ENCODE results near the gene ZNF622. TPM values are rescaled to one million over a fixed set of nuclear protein-coding genes. Genes with fewer than 3 reads are reported as not detected.

Gene ZNF622, protein sequence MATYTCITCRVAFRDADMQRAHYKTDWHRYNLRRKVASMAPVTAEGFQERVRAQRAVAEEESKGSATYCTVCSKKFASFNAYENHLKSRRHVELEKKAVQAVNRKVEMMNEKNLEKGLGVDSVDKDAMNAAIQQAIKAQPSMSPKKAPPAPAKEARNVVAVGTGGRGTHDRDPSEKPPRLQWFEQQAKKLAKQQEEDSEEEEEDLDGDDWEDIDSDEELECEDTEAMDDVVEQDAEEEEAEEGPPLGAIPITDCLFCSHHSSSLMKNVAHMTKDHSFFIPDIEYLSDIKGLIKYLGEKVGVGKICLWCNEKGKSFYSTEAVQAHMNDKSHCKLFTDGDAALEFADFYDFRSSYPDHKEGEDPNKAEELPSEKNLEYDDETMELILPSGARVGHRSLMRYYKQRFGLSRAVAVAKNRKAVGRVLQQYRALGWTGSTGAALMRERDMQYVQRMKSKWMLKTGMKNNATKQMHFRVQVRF
- 10 to 100 TPM; 24.2 to 29.5 TPM for total RNA-seq
- polyA plus RNA-seq (ENCODE audit: insufficient read length in 6 of 6): 10 to 100 TPM; 19.7 to 21.8 (median 20.3) TPM
- long read RNA-seq, donor 1, transcript ZNF622-201 (6 exons, 1,699 nt): major isoform, 11 of 11 reads
- long read RNA-seq, donor 1, partial matches to known transcripts: 0 of 11 reads
- long read RNA-seq, donor 1, other reads (novel, unspliced or antisense): 0 of 11 reads
- long read RNA-seq, donor 2, transcript ZNF622-201 (6 exons, 1,699 nt): major isoform, 7 of 19 reads
- long read RNA-seq, donor 2, partial matches to known transcripts: 12 of 19 reads
- long read RNA-seq, donor 2, other reads (novel, unspliced or antisense): 0 of 19 reads
- long read RNA-seq, donor 3, transcript ZNF622-201 (6 exons, 1,699 nt): major isoform, 7 of 7 reads
- long read RNA-seq, donor 3, partial matches to known transcripts: 0 of 7 reads
- long read RNA-seq, donor 3, other reads (novel, unspliced or antisense): 0 of 7 reads
- long read RNA-seq, donor 4, transcript ZNF622-201 (6 exons, 1,699 nt): major isoform, 33 of 35 reads
- long read RNA-seq, donor 4, partial matches to known transcripts: 2 of 35 reads
- long read RNA-seq, donor 4, other reads (novel, unspliced or antisense): 0 of 35 reads
- long read RNA-seq, donor 5, transcript ZNF622-201 (6 exons, 1,699 nt): major isoform, 10 of 10 reads
- long read RNA-seq, donor 5, partial matches to known transcripts: 0 of 10 reads
- long read RNA-seq, donor 5, other reads (novel, unspliced or antisense): 0 of 10 reads
- long read RNA-seq, donor 6, transcript ZNF622-201 (6 exons, 1,699 nt): major isoform, 8 of 8 reads
- long read RNA-seq, donor 6, partial matches to known transcripts: 0 of 8 reads
- long read RNA-seq, donor 6, other reads (novel, unspliced or antisense): 0 of 8 reads
- long read RNA-seq, donor 7, transcript ZNF622-201 (6 exons, 1,699 nt): major isoform, 13 of 13 reads
- long read RNA-seq, donor 7, partial matches to known transcripts: 0 of 13 reads
- long read RNA-seq, donor 7, other reads (novel, unspliced or antisense): 0 of 13 reads
- long read RNA-seq, donor 8, transcript ZNF622-201 (6 exons, 1,699 nt): major isoform, 12 of 12 reads
- long read RNA-seq, donor 8, partial matches to known transcripts: 0 of 12 reads
- long read RNA-seq, donor 8, other reads (novel, unspliced or antisense): 0 of 12 reads
- long read RNA-seq, donor 9: 0 reads
- long read RNA-seq, donor 10, transcript ZNF622-201 (6 exons, 1,699 nt): major isoform, 51 of 53 reads
- long read RNA-seq, donor 10, partial matches to known transcripts: 0 of 53 reads
- long read RNA-seq, donor 10, other reads (novel, unspliced or antisense): 2 of 53 reads
- long read RNA-seq, donor 11, transcript ZNF622-201 (6 exons, 1,699 nt): major isoform, 6 of 6 reads
- long read RNA-seq, donor 11, partial matches to known transcripts: 0 of 6 reads
- long read RNA-seq, donor 11, other reads (novel, unspliced or antisense): 0 of 6 reads
- long read RNA-seq, donor 12, transcript ZNF622-201 (6 exons, 1,699 nt): major isoform, 5 of 13 reads
- long read RNA-seq, donor 12, partial matches to known transcripts: 8 of 13 reads
- long read RNA-seq, donor 12, other reads (novel, unspliced or antisense): 0 of 13 reads

DNA sequence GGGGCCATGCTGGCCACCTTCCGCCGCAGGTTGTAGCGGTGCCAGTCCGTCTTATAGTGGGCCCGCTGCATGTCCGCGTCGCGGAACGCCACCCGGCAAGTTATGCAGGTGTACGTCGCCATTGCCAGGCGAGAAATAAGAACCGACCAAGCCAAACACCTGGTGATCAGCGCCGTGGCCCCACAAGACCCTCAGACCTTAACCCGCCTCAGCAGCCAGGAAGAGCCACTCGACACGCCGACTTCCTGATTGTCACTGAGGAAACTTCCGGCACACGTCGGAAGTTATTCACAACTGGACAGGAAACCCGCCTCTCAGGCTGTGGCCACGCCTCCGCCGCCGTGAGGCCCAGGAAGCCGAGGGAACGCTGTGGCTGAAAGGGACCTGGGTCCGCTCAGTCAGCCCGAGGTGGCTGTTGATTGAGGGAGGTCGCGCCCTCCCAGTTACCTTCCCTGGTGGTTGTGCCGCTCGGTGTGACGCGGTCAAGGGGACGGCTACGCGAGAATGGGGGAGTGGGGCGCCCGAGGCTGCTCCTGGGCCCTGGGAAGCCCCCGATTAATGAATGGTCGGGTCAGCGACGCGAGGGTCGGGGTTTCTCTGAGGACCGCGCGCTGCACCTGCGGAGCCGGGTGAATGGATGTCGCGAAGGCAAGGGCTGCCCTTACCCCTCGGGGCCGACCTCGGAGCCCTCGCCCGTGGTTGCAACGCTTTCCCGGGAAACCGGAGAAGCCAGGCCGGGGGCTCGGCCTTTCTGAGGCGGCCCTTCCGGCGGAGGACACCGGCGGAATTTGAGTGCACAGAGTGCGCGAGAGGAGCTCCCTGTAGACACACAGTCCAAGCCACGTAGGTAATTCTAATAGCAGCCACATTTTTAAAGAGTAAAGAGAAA lies at the start of gene ZNF622:
Gene ZNF622, minus strand, starts transcription at position 257 of the 889 bp plus-strand sequence. Its CDS starts 135 bp downstream, at position 122.
- Histone ChIP-seq H3K27ac (peak within 1 kb of the TSS; percentile 81 to 86), H3K36me3 (peaks cover 0 to 30% of the 10 kb centered on the region in 2 donors), H3K4me1 (peaks cover 24 to 49% of the 10 kb centered on the region in 2 donors), H3K9me3 (no peaks in the 10 kb centered on the region), H3K27me3 (no peaks in the 10 kb centered on the region), H3K4me3 (peak within 1 kb of the TSS; percentile 69 to 78)
- TF ChIP-seq, protein P1, sequence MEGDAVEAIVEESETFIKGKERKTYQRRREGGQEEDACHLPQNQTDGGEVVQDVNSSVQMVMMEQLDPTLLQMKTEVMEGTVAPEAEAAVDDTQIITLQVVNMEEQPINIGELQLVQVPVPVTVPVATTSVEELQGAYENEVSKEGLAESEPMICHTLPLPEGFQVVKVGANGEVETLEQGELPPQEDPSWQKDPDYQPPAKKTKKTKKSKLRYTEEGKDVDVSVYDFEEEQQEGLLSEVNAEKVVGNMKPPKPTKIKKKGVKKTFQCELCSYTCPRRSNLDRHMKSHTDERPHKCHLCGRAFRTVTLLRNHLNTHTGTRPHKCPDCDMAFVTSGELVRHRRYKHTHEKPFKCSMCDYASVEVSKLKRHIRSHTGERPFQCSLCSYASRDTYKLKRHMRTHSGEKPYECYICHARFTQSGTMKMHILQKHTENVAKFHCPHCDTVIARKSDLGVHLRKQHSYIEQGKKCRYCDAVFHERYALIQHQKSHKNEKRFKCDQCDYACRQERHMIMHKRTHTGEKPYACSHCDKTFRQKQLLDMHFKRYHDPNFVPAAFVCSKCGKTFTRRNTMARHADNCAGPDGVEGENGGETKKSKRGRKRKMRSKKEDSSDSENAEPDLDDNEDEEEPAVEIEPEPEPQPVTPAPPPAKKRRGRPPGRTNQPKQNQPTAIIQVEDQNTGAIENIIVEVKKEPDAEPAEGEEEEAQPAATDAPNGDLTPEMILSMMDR (IDR thresholded peaks at IDR 0.05): no peak
- DNase-seq (peak; percentile 83 to 96 (median 93)), ATAC-seq (peak; percentile 97)
- intact Hi-C loops (cut with DNase I): no loop called here

DNA sequence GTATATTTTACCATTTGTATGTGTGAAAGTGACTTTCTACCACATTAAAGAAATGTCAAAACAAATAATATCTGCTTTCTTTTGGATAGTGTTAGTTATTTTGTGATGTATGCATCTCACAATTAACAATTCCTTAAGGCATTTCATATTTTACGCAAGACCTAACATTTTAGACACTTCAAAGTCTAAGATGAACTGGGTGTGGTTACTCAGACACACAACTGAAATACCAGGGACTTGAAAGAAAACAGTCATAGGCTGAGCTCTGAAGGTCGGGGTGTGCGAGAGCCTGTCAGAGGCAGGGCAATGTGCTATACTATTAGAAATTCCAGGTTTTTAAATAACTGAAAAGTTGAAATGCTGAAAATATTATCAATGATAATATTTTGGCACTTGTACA lies 44.5 kb upstream of the ZNF622 start:
- peaks cover 5 to 17% of the 10 kb centered on the region in 2 donors for H3K4me1 ChIP-seq
- no peak for ATAC-seq
- no peak overlapping the region for H3K27ac ChIP-seq
- H3K4me3 ChIP-seq: no peak overlapping the region
- intact Hi-C loops (cut with DNase I): no loop called here
- DNase-seq: no peak
- H3K36me3 ChIP-seq: no peaks in the 10 kb centered on the region
- H3K27me3 ChIP-seq: no peaks in the 10 kb centered on the region
- TF ChIP-seq, protein P1 (IDR thresholded peaks at IDR 0.05): no peak
- no peaks in the 10 kb centered on the region for H3K9me3 ChIP-seq

DNA sequence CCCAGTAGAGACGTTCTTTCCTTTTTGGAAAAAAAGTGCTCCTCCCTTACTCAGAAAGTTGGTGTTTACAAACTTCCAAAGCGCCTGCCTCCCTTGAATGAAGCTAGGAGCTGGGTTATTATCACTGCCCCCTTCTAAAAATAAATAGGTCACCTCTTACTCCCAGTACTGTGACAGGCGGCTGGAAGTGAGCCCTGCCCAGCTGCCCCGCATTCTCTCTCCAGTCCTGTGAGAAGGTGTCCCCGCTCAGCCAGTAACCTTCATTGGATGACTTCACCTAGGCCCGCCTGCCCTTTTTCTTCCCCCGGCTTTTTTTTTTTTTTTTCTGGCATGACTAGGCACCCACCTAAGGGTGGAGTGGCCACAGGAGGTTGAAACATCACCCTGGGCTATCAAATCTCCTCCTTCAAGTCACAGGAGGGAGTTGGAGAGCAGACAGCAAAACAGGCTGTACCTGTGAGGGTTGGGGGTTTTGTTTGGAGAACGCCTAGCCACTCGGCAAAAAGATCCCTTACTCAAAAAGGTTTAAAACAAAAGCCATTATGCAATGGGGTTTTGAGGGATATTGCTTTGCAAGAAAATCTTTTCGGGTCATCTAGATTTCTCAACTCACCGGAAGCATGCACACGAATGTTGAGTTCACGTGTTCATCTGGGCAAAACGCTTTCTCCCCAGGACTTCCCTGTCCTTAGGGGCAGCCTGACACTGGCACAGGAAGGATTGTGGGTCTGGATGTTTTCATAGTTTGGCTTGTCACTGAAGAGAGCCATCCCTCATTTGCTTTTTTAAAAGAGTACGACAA lies 43.3 kb upstream of the ZNF622 start:
- ATAC-seq: peak; percentile 97
- peak in 1 of 4 donors; percentile 73 for DNase-seq
- H3K36me3 ChIP-seq: no peaks in the 10 kb centered on the region
- no peaks in the 10 kb centered on the region for H3K9me3 ChIP-seq
- TF ChIP-seq, protein P1 (IDR thresholded peaks at IDR 0.05): no peak
- peak overlapping the region; percentile 77 to 82 for H3K27ac ChIP-seq
- no peaks in the 10 kb centered on the region for H3K27me3 ChIP-seq
- H3K4me3 ChIP-seq: peak overlapping the region; percentile 5 to 23
- intact Hi-C loops (cut with DNase I): no loop called here
- peaks cover 5 to 17% of the 10 kb centered on the region in 2 donors for H3K4me1 ChIP-seq
